GM12892 (cell line): Measurements from ENCODE around the gene GPR156.

Experiments
- POLR2A ChIP-seq: IDR thresholded peaks from 2 replicates; pipeline ENCODE4 v1.6.1; 2011; ENCODE audit warnings: low read depth, low read length, control low read depth
- POLR2AphosphoS5 ChIP-seq: IDR thresholded peaks from 2 replicates; pipeline ENCODE4 v1.6.1; 2011; ENCODE audit warnings: low read depth, low read length, control low read depth

- TF ChIP-seq POLR2A (no peak), POLR2AphosphoS5 (no peak)
Observed at GRCh38 chr3:120331076-120331475, 46.1 kb upstream of the GPR156 start.
